ENCODE results near the gene AMIGO2.

Gene AMIGO2

DNA sequence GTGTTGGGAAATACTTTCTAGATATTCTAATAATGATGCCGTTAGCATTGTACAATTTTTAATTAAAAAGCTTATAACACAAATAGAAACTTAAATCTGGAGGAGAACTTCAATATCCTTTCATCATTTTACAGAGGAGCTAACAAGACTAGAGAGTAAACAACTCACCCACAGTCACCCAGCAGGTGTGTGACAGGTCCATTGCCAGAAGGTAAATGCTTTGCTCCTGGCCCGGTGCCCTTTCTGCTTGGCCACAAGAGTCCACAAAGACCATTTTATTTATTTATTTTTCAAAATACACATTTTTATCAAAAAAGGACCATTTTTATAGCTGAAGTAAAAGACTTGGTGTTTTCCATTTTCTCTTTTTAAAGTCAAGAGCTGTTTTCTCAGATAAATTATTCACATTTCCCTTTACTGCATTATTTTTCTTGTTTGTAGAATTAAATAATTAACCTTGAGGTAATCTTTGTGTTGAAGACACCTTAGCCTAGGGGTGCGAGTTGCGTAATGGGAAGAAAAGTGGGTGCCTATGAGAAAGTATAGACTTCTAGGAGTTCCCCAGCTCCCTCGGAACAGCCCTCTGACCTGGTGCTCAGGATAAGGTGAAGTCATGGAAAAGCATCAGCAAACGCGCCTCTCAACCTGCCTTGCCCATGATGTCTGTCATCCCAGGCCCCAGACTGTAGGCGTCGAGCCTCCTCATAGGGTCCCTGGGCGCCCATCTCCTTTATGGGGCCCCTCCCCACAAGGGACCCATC, 26.3 kb upstream of the AMIGO2 start:
- TF ChIP-seq CTCF (IDR thresholded peaks at IDR 0.05): no peak

GRCh38 chr12:47102845-47103651, 23.3 kb upstream of the AMIGO2 start:
- no peak for TF ChIP-seq CTCF (IDR thresholded peaks at IDR 0.05)

GRCh38 chr12:47102406-47102805, 22.6 kb upstream of the AMIGO2 start:
- no peak for TF ChIP-seq CTCF (IDR thresholded peaks at IDR 0.05)

GRCh38 chr12:47100160-47100559, 20.4 kb upstream of the AMIGO2 start:
- no peak for TF ChIP-seq CTCF (IDR thresholded peaks at IDR 0.05)

DNA sequence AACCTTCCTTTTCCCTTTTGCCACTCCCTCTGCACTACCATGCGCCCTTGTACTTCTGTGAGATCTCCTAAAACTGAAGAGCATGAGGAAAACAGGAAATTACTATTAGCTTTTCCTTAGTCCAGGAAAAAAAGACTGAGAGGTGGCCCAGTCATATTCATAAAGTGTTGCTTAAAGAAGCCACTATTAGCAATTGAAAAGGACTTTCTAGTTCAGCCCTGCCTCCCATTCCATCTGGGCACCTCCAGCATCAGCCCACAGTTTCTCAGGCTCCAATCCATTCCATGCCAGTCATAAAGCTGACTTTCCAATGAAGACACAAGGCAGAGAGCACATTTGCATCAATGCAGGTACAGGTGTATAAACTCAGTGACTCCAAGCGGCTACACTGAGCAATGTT, 19.9 kb upstream of the AMIGO2 start:
- no peak for TF ChIP-seq CTCF (IDR thresholded peaks at IDR 0.05)

- no peak for TF ChIP-seq CTCF (IDR thresholded peaks at IDR 0.05)
Observed at GRCh38 chr12:47098099-47098498, 18.3 kb upstream of the AMIGO2 start.

GRCh38 chr12:47097276-47097896, 17.6 kb upstream of the AMIGO2 start:
- TF ChIP-seq CTCF (IDR thresholded peaks at IDR 0.05): no peak
